GM12875 (cell line): ENCODE data around the gene BCL2L14.

ENCODE experiments used
- H3K4me3 ChIP-seq: one replicate; pipeline ENCODE4 v1.5.1; 2011; ENCODE audit warnings: low read depth, low read length, control low read depth
- CTCF ChIP-seq: IDR thresholded peaks from 2 replicates; pipeline ENCODE4 v1.5.1; 2011; ENCODE audit warnings: low read depth, mild to moderate bottlenecking, control low read depth, inconsistent platforms, low read length, moderate library complexity, borderline replicate concordance; ENCODE audit not compliant: insufficient read depth

The BCL2L14 gene

GRCh38 chr12:12147111-12147510 is 76.4 kb downstream of the BCL2L14 start:
- no peak overlapping the region for H3K4me3 ChIP-seq
- no peak for TF ChIP-seq CTCF
